ENCODE results near the gene ZNF317. TPM values are rescaled to one million over a fixed set of nuclear protein-coding genes. Genes with fewer than 3 reads are reported as not detected.

The ZNF317 gene
- total and polyA plus RNA-seq, 2 of the 13 experiments (the other 11 are each of a cell fraction or from before 2014, with no cell fraction given): 14.0 to 27.9 TPM

GRCh38 chr19:9139609-9140158 lies 513 bp upstream of the ZNF317 start:
- peak overlapping the region; percentile 92 for H3K4me2 ChIP-seq (ENCODE audit: low read depth, low read length)
- DNase-seq (ENCODE audit: low spot score) (no peak), FAIRE-seq (no peak), ATAC-seq (no peak; the same call in 2 of the 3 replicates)
- H3K4me3 ChIP-seq (replicated peaks in 1 of 3; ENCODE audit: insufficient read depth in 1 of 3, low read depth in 2 of 3, low read length in 3 of 3): peak overlapping the region; percentile 63 to 98 (median 95)
- POLR2A ChIA-PET: no interaction called here
- peak overlapping the region; percentile 93 for H3K9ac ChIP-seq (ENCODE audit: insufficient read depth, low read depth, low read length)
- no peaks in the 10 kb centered on the region for H3K36me3 ChIP-seq (replicated peaks in 1 of 2; ENCODE audit: control insufficient read depth in 1 of 2, insufficient read depth in 2 of 2, low read length in 2 of 2)
- WGBS (ENCODE audit: low lambda C conversion rate): 25% methylated on average over 8 of the region's 8 CpGs
- in situ Hi-C loops (cut with HindIII; ENCODE audit: extremely low pct_ligation_motif_present, low pct_unique_long_range_greater_than_20kb): loop anchor here (25.0 kb wide), 1 partner anchor 648 kb away; no protein-coding TSS in a partner anchor
- peaks cover 7% of the 10 kb centered on the region for H3K9me3 ChIP-seq (ENCODE audit: low read length)
- H3K4me1 ChIP-seq (ENCODE audit: insufficient read depth, low read length): peaks cover 20% of the 10 kb centered on the region
- intact Hi-C loops (cut with micrococcal nuclease; ENCODE audit: unreplicated experiment): loop anchor here (10.0 kb wide), 2 partner anchors 295 to 445 kb away; partner anchors contain the start of genes ZNF121 and ZNF266
- BruUV-seq (replicated peaks): TSS peak; percentile 77
- peaks cover 45% of the 10 kb centered on the region for H3K79me2 ChIP-seq (ENCODE audit: insufficient read depth, low read length)
- CTCF ChIA-PET (ENCODE audit: low intra/inter-chr PET ratio, low total read pairs): no interaction called here
- H4K20me1 ChIP-seq (ENCODE audit: insufficient read depth, low read length): peaks cover 10% of the 10 kb centered on the region; the same call in 1 of the 2 replicates
- peak overlapping the region; percentile 80 for H3K27ac ChIP-seq (ENCODE audit: extremely low read length, insufficient read depth, low read length)
- no peaks in the 10 kb centered on the region; a peak in 1 of 5 replicates for H3K27me3 ChIP-seq (ENCODE audit: control insufficient read depth in 1 of 2, insufficient read depth in 2 of 2, low read length in 2 of 2)
- H2AFZ ChIP-seq (ENCODE audit: low read length): peak overlapping the region; percentile 99
- TF ChIP-seq ZNF614 (CRISPR knock-in tag; IDR thresholded peaks at IDR 0.05; ENCODE audit: borderline replicate concordance) (no peak), TRIM22 (IDR thresholded peaks at IDR 0.05) (no peak), SNAPC4 (CRISPR knock-in tag; IDR thresholded peaks at IDR 0.05) (0 out of 2 replicates have a peak, but pooled peaks have one; percentile 89), STAT6 (CRISPR knock-in tag; IDR thresholded peaks at IDR 0.05; ENCODE audit: borderline replicate concordance) (no peak), ATF7 (IDR thresholded peaks at IDR 0.05) (peak; percentile 97), ATF7 (CRISPR knock-in tag; IDR thresholded peaks at IDR 0.05) (no peak), MNT (IDR thresholded peaks at IDR 0.05) (0 out of 2 replicates have a peak, but pooled peaks have one; percentile 5), GZF1 (CRISPR knock-in tag; IDR thresholded peaks at IDR 0.05) (peak; percentile 66; the same call in 1 of the 2 replicates), ZNF790 (CRISPR knock-in tag; IDR thresholded peaks at IDR 0.05; ENCODE audit: borderline replicate concordance) (no peak), TFAP4 (IDR thresholded peaks at IDR 0.05; ENCODE audit: borderline replicate concordance, low read depth) (no peak)

Data from HepG2 (cell line).